NOMO-1 treated with dmso at 0.1 percent for 144 hours (cell line): ENCODE results near the gene ZFAND5.
A peak's percentile ranks its signal among the peaks of the same experiment; 100 is the strongest.

Experiments used
- DNase-seq: peaks from one replicate; lab custom pipeline; 2025; ENCODE audit not compliant: unreplicated experiment; lab: John Stamatoyannopoulos, UW

Gene ZFAND5

GRCh38 chr9:72324974-72325373 lies 40.0 kb downstream of the ZFAND5 start:
- DNase-seq = no peak

GRCh38 chr9:72322678-72323077 lies 42.3 kb downstream of the ZFAND5 start:
- DNase-seq = no peak

DNA sequence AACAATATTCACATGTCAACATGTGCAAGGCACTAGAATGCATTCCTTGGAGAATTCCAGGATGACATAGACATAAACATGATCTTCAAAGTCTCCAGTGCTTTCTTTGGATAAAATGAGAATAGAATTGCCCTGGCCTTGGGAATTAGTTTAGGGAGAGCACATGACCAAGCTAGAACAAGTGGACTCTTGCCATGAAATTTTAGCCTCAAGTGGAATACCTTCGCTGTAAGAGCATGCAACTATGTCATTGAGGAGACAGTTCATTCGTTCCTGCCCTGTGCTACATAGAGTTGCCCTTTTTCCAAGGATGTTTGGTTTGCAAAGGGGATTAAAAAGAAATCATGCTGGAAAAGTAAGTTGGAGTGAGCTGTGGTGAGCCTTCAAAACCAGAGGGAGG lies 42.7 kb downstream of the ZFAND5 start:
- no peak for DNase-seq

- no peak for DNase-seq
Measured at GRCh38 chr9:72315510-72316311, 49.3 kb downstream of the ZFAND5 start.

GRCh38 chr9:72315089-72315509 lies 49.9 kb downstream of the ZFAND5 start:
- DNase-seq = no peak

DNA sequence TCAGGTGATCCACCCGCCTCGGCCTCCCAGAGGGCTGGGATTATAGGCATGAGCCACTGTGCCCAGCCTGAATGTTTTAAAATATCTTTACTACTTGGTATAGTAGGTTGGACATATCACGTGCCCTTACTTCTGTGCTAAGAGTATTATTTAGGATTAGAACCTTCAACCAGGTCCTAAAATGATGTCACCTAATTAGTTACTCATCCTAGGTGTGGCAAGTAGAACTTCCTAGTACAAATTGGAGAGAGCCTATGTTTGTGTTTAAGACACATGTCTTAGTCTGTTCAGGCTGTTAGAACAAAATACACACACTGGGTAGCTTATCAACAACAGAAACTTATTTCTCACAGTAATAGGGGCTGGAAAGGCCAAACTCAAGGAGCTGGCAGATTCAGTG lies 51.5 kb downstream of the ZFAND5 start:
- no peak for DNase-seq

DNA sequence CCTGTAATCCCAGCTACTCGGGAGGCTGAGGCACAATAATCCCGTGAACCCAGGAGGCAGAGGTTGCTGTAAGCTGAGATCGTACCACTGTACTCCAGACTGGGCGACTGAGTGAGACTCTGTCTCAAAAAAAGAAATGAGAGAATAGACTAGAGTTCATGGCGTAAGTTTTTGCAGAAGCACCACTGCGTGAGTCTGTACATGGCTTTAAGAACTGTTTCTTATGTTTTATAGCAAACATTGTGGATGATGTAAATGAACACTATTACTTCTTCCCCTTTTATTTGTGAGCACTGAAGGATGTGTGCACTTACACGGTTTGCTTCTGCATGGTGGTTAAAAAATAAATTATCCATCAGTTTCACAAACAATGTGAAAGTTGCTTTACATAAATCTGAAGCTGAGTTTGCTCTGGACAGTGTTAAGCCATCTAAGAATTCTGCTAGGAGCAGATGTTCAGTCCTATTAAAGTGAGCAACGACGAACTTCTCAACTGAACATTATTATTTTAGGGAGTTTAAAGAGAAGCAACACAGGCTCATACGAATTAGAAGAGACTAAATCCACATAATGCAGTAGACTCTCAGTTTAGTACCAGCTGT lies 52.5 kb downstream of the ZFAND5 start:
- no peak for DNase-seq

DNA sequence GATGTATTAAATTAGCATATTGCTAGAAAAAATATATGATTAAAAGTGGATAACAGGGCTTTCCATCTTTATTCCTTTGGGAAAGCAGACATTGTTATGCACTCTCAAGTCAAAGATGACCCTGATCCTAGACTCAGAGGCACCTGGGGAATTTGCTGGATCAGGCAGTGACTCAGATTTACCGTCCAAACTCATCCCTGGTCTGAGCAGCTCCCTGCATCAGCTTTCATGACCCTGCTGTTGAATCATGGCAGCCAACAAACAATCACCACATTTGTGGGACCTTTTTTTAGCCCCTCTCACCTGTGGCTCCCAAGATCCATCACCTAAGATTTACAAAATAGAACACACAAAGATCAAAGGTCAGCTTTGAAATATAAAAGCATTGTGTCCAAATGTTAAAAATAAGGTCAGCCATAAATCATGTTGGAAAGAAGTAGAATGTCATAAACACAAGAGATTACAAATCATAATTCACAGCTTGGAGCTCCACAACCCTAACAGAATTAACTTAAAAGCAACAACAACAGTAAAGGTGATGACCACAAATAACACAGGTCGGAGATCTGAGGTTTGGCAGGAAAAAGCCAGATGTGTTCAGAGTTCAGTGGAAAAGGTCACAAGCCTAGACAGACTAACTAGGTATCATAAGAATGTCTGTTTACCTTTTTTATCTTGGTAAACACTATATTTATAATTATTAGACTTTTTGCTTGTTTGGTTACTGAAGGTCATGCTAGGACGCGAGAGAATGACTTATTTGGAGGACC lies 55.5 kb downstream of the ZFAND5 start:
- DNase-seq = no peak

GRCh38 chr9:72306761-72307160 lies 58.2 kb downstream of the ZFAND5 start:
- peak; percentile 43 for DNase-seq

DNA sequence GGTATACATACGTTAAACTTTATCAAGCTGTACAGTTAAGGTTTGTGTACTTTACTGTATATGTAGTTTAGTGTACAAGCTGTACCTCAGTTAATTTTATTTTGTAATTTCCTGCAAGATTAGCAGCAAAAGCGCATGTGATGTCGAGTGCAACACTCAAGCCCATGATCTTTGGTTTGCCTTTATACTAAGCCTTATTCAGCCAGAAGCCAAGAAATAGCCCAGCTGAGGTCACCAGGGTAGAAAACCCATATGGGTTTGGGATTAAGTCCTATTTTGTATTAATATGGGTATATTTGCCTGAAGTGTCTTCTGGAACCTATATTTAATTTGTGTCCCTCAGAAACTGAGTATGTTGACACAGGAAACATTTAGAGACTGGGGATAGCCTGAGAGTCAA lies 59.3 kb downstream of the ZFAND5 start:
- no peak for DNase-seq

GRCh38 chr9:72305102-72305546 lies 59.9 kb downstream of the ZFAND5 start:
- peak; percentile 83 for DNase-seq

GRCh38 chr9:72304538-72304937 lies 60.5 kb downstream of the ZFAND5 start:
- DNase-seq = no peak
